Left ventricle myocardium inferior (tissue), 1 donor: ENCODE measurements around the gene USP7. TPM values are rescaled to one million over a fixed set of nuclear protein-coding genes. Genes with fewer than 3 reads are reported as not detected.

Source experiments
- DNase-seq: peaks from one replicate; pipeline ENCODE4 v3.0.0-alpha.2; 2020
- H3K27ac ChIP-seq: fragments of 200-600 bp; replicated peaks from 2 replicates; pipeline ENCODE4 v1.8.0; 2021
- H3K27me3 ChIP-seq: fragments of 200-600 bp; 2 replicates; pipeline ENCODE4 v1.8.0; 2021; ENCODE audit warnings: low read depth
- H3K36me3 ChIP-seq: fragments of 200-600 bp; 2 replicates; pipeline ENCODE4 v1.8.0; 2021
- H3K4me1 ChIP-seq: fragments of 200-600 bp; 2 replicates; pipeline ENCODE4 v1.8.0; 2021
- H3K4me3 ChIP-seq: fragments of 200-600 bp; 2 replicates; pipeline ENCODE4 v1.8.0; 2021; ENCODE audit warnings: mild to moderate bottlenecking, moderate library complexity
- H3K9me3 ChIP-seq: fragments of 200-600 bp; replicated peaks from 2 replicates; pipeline ENCODE4 v1.8.0; 2021
- CTCF ChIP-seq: fragments of 200-600 bp; IDR thresholded peaks from 2 replicates; pipeline ENCODE4 v1.8.0; 2021; ENCODE audit warnings: antibody characterized with exemption, mild to moderate bottlenecking, borderline replicate concordance
- intact Hi-C: fragments of 100-400 bp; cut with micrococcal nuclease; formaldehyde crosslinking; loops from one replicate; pipeline ENCODE4 v1.11.0; 2022
- total RNA-seq: library from RNA; stranded (reverse); fragmentation: NEBNext Ultra II Directional; extraction: Animal tissue kit (Norgen Biotek cat#: 25700); gene quantifications from one replicate; pipeline ENCODE4 v1.2.1, GENCODE V29; 2021
- donor health status: DM: no; HTN: yes; CAD: no; lungs with severe emphysema.

Gene USP7
- total RNA-seq, 1 donor from 2014 or later: 54.7 TPM

GRCh38 chr16:8886593-8887430, 76.9 kb downstream of the USP7 start:
- Histone ChIP-seq H3K4me1 (peaks cover 33% of the 10 kb centered on the region), H3K27me3 (peaks cover 16% of the 10 kb centered on the region), H3K4me3 (no peak overlapping the region), H3K27ac (no peak overlapping the region), H3K36me3 (peaks cover 26% of the 10 kb centered on the region), H3K9me3 (no peaks in the 10 kb centered on the region)
- TF ChIP-seq CTCF: no peak
- DNase-seq: no peak
- intact Hi-C loops: loop anchor here (10.0 kb wide), 1 partner anchor 232 kb away; no protein-coding TSS in a partner anchor

- Histone ChIP-seq H3K36me3 (peaks cover 17% of the 10 kb centered on the region), H3K27ac (no peak overlapping the region), H3K27me3 (peaks cover 23% of the 10 kb centered on the region), H3K4me1 (peaks cover 33% of the 10 kb centered on the region), H3K4me3 (no peak overlapping the region), H3K9me3 (no peaks in the 10 kb centered on the region)
- intact Hi-C loops: loop anchor here (10.0 kb wide), 1 partner anchor 231 kb away; no protein-coding TSS in a partner anchor
- TF ChIP-seq CTCF: no peak
- DNase-seq: no peak
Observed at GRCh38 chr16:8885674-8886592, 77.8 kb downstream of the USP7 start.

GRCh38 chr16:8882725-8883377, 80.9 kb downstream of the USP7 start:
- TF ChIP-seq CTCF: no peak
- H3K9me3 ChIP-seq: no peaks in the 10 kb centered on the region
- H3K4me1 ChIP-seq: peaks cover 25% of the 10 kb centered on the region
- intact Hi-C loops: loop anchor here (5.0 to 10.0 kb wide), 2 partner anchors 228 to 311 kb away; no protein-coding TSS in a partner anchor
- H3K27me3 ChIP-seq: peaks cover 23% of the 10 kb centered on the region
- H3K27ac ChIP-seq: no peak overlapping the region
- no peaks in the 10 kb centered on the region for H3K36me3 ChIP-seq
- no peak overlapping the region for H3K4me3 ChIP-seq
- no peak for DNase-seq

- H3K9me3 ChIP-seq: no peaks in the 10 kb centered on the region
- TF ChIP-seq CTCF: no peak
- intact Hi-C loops: loop anchor here (5.0 to 10.0 kb wide), 2 partner anchors 227 to 310 kb away; no protein-coding TSS in a partner anchor
- no peak within 1 kb of the TSS for H3K27ac ChIP-seq
- no peak for DNase-seq
- peaks cover 19% of the 10 kb centered on the region for H3K4me1 ChIP-seq
- peaks cover 23% of the 10 kb centered on the region for H3K27me3 ChIP-seq
- no peak within 1 kb of the TSS for H3K4me3 ChIP-seq
- H3K36me3 ChIP-seq: no peaks in the 10 kb centered on the region
Observed at GRCh38 chr16:8882041-8882617, 81.6 kb downstream of the USP7 start, which contains the start of gene LITAFD. LITAFD (plus strand) TSS chr16:8882351; CDS start chr16:8884356, 2,005 bp downstream.
